IMR-90 (cell line): ENCODE results near the gene ATG3. TPM values are rescaled to one million over a fixed set of nuclear protein-coding genes. Genes with fewer than 3 reads are reported as not detected.
A peak's percentile ranks its signal among the peaks of the same experiment; 100 is the strongest.

Experiments used
- ATAC-seq: fragments of 200-7000 bp; cut with Tn5 transposase; 2 replicates; pipeline ENCODE4 v1.9.1; 2020; ENCODE audit warnings: low read depth, mild to moderate bottlenecking, moderate library complexity
- BruUV-seq: library from RNA; stranded (reverse); fragments of 400-500 nt; replicated peaks from 2 replicates; lab custom pipeline; 2021; lab: Mats Ljungman, UMichigan
- CTCF ChIA-PET: fragments of 300-600 bp; formaldehyde crosslinking; extraction: SDS; loops from one replicate; lab custom pipeline; 2021; ENCODE audit warnings: antibody characterized with exemption; lab: Yijun Ruan, JAX
- POLR2A ChIA-PET: fragments of 300-600 bp; sonication (Branson Sonifier 250); formaldehyde crosslinking; loops from one replicate; lab custom pipeline; 2022; ENCODE audit warnings: antibody characterized with exemption; ENCODE audit not compliant: unreplicated experiment; lab: Charles Lee
- DNase-seq: peaks from one replicate; pipeline ENCODE4 v3.0.0; 2013
- H2AFZ ChIP-seq: replicated peaks from 2 replicates; pipeline ENCODE3; 2013; ENCODE audit warnings: low read length, mild to moderate bottlenecking; ENCODE audit not compliant: poor library complexity
- H2AK5ac ChIP-seq: 2 replicates; pipeline ENCODE4 v1.6.1; 2013; ENCODE audit warnings: low read depth, low read length, inconsistent platforms
- H2AK9ac ChIP-seq: replicated peaks from 2 replicates; pipeline ENCODE3; 2013; ENCODE audit warnings: mild to moderate bottlenecking, low read depth, low read length, moderate library complexity; ENCODE audit not compliant: poor library complexity
- H2BK120ac ChIP-seq: 2 replicates; pipeline ENCODE4 v1.6.1; 2013; ENCODE audit warnings: low read depth, low read length, inconsistent platforms
- H2BK15ac ChIP-seq: 3 replicates; pipeline ENCODE4 v1.6.1; 2013; ENCODE audit warnings: low read depth, low read length, inconsistent platforms
- H2BK20ac ChIP-seq: 2 replicates; pipeline ENCODE4 v1.6.1; 2013; ENCODE audit warnings: low read depth, mild to moderate bottlenecking, inconsistent platforms, low read length, moderate library complexity
- H2BK5ac ChIP-seq: 2 replicates; pipeline ENCODE4 v1.6.1; 2013; ENCODE audit warnings: mild to moderate bottlenecking, low read depth, low read length, inconsistent platforms; ENCODE audit not compliant: poor library complexity, severe bottlenecking
- H3K14ac ChIP-seq: replicated peaks from 2 replicates; pipeline ENCODE4 v1.6.1; 2013; ENCODE audit warnings: low read depth, low read length, inconsistent platforms
- H3K18ac ChIP-seq: 2 replicates; pipeline ENCODE4 v1.6.1; 2013; ENCODE audit warnings: low read depth, low read length, control low read depth
- H3K23ac ChIP-seq: 2 replicates; pipeline ENCODE4 v1.6.1; 2013; ENCODE audit warnings: low read depth, low read length, inconsistent platforms
- H3K27ac ChIP-seq: 2 replicates; pipeline ENCODE4 v1.5.1; 2013; ENCODE audit warnings: mild to moderate bottlenecking, control low read depth, low read length; ENCODE audit not compliant: insufficient read depth
- H3K27me3 ChIP-seq: 2 replicates; pipeline ENCODE4 v1.6.1; 2013; ENCODE audit warnings: low read length; ENCODE audit not compliant: control insufficient read depth, insufficient read depth
- H3K36me3 ChIP-seq: 2 replicates; pipeline ENCODE4 v1.6.1; 2013; ENCODE audit warnings: low read length, mixed read lengths; ENCODE audit not compliant: control insufficient read depth, insufficient read depth
- H3K4ac ChIP-seq: 2 replicates; pipeline ENCODE4 v1.6.1; 2013; ENCODE audit warnings: low read depth, low read length, inconsistent platforms
- H3K4me1 ChIP-seq: 2 replicates; pipeline ENCODE4 v1.6.1; 2013; ENCODE audit warnings: low read length, mixed read lengths; ENCODE audit not compliant: control insufficient read depth, insufficient read depth
- H3K4me2 ChIP-seq: 2 replicates; pipeline ENCODE4 v1.6.1; 2013; ENCODE audit warnings: low read depth, mild to moderate bottlenecking, control low read depth, low read length, moderate library complexity
- H3K4me3 ChIP-seq: 2 replicates; pipeline ENCODE4 v1.5.1; 2013; ENCODE audit warnings: low read depth, mild to moderate bottlenecking, control low read depth, low read length, moderate library complexity; ENCODE audit not compliant: insufficient read depth
- H3K56ac ChIP-seq: 2 replicates; pipeline ENCODE4 v1.6.1; 2013; ENCODE audit warnings: low read length, inconsistent platforms; ENCODE audit not compliant: insufficient read depth; ENCODE audit errors: extremely low read depth
- H3K79me1 ChIP-seq, 2 experiments: 2 replicates each; pipeline ENCODE4 v1.6.1; 2013; ENCODE audit warnings: low read length in 2 of 2, inconsistent platforms in 1 of 2, low read depth in 1 of 2
- H3K9ac ChIP-seq: 2 replicates; pipeline ENCODE4 v1.6.1; 2013; ENCODE audit warnings: low read depth, low read length, control low read depth
- H3K9me1 ChIP-seq: 2 replicates; pipeline ENCODE4 v1.6.1; 2013; ENCODE audit warnings: low read length, inconsistent platforms; ENCODE audit not compliant: insufficient read depth
- H3K9me3 ChIP-seq: 2 replicates; pipeline ENCODE4 v1.6.1; 2013; ENCODE audit warnings: low read length; ENCODE audit not compliant: control insufficient read depth, insufficient read depth
- H4K20me1 ChIP-seq: 2 replicates; pipeline ENCODE4 v1.6.1; 2013; ENCODE audit warnings: low read length, inconsistent platforms; ENCODE audit not compliant: insufficient read depth
- H4K5ac ChIP-seq: 2 replicates; pipeline ENCODE4 v1.6.1; 2013; ENCODE audit warnings: mild to moderate bottlenecking, low read depth, low read length, control low read depth
- H4K8ac ChIP-seq, 2 experiments: 2 replicates each; pipeline ENCODE4 v1.6.1; 2013; ENCODE audit warnings: low read depth in 2 of 2, low read length in 2 of 2, control low read depth in 1 of 2, inconsistent platforms in 1 of 2
- H4K91ac ChIP-seq: 2 replicates; pipeline ENCODE4 v1.6.1; 2013; ENCODE audit warnings: low read depth, low read length, inconsistent platforms; ENCODE audit not compliant: insufficient read depth
- NFE2L2 ChIP-seq: fragments of 150-350 bp; IDR thresholded peaks from 2 replicates; pipeline ENCODE4 v1.6.1; 2016; ENCODE audit warnings: low read depth, mild to moderate bottlenecking, low read length
- RAD21 ChIP-seq: IDR thresholded peaks from 2 replicates; pipeline ENCODE4 v1.6.1; 2012; ENCODE audit warnings: low read length, improper control_type of control experiment
- SMC3 ChIP-seq: fragments of 150-350 bp; IDR thresholded peaks from 2 replicates; pipeline ENCODE4 v1.6.1; 2016; ENCODE audit warnings: low read depth, mild to moderate bottlenecking, antibody characterized with exemption, low read length, moderate library complexity
- WGBS, 2 experiments: methylation state at CpG; one replicate each; pipeline versions ENCODE4 v1.1.5 to v1.1.7; 2013; ENCODE audit warnings: missing lambda C conversion rate in 2 of 2; ENCODE audit not compliant: insufficient read length in 1 of 2; ENCODE audit errors: extremely low coverage in 2 of 2; 5-methylcytosine and 5-hydroxymethylcytosine counted together
- dilution Hi-C: fragments of 300-500 bp; cut with HindIII; formaldehyde crosslinking; loops from one replicate; pipeline ENCODE4 v1.14.3; 2018; ENCODE audit warnings: low sequenced_read_pairs; ENCODE audit not compliant: unreplicated experiment
- in situ Hi-C: fragments of 300-500 bp; cut with MboI; formaldehyde crosslinking; loops from 3 replicates; pipeline ENCODE4 v1.14.3; 2019; ENCODE audit warnings: low sequenced_read_pairs, inconsistent platforms, mixed read lengths
- intact Hi-C: fragments of 100-400 bp; cut with micrococcal nuclease; formaldehyde crosslinking; loops from 2 replicates; pipeline ENCODE4 v1.10.0; 2022
- polyA plus RNA-seq, 3 experiments: library from polyadenylated mRNA; depleted of rRNA; stranded (reverse); fragments of >200 nt; gene quantifications; 2 replicates each; pipeline ENCODE4 v1.2.3, GENCODE V29; 2012; ENCODE audit warnings: low replicate concordance in 1 of 3
- total RNA-seq: library from RNA; depleted of rRNA; stranded (reverse); fragments of >200 nt; gene quantifications from 2 replicates; pipeline ENCODE4 v1.2.3, GENCODE V29; 2012
- TF ChIP-seq, protein P1 (sequence below): conservative IDR thresholded peaks from 2 replicates; pipeline ENCODE4 v1.5.1; 2012; ENCODE audit warnings: mild to moderate bottlenecking, low read depth, low read length, improper control_type of control experiment
- TF ChIP-seq, protein P2 (sequence below): fragments of 150-350 bp; IDR thresholded peaks from 2 replicates; pipeline ENCODE4 v1.6.1; 2017; ENCODE audit warnings: mild to moderate bottlenecking, antibody characterized with exemption, low read length, low read depth

Gene ATG3
- total and polyA plus RNA-seq, 2 of the 4 experiments (the other 2 are of a cell fraction): 30.8 to 31.7 TPM

DNA sequence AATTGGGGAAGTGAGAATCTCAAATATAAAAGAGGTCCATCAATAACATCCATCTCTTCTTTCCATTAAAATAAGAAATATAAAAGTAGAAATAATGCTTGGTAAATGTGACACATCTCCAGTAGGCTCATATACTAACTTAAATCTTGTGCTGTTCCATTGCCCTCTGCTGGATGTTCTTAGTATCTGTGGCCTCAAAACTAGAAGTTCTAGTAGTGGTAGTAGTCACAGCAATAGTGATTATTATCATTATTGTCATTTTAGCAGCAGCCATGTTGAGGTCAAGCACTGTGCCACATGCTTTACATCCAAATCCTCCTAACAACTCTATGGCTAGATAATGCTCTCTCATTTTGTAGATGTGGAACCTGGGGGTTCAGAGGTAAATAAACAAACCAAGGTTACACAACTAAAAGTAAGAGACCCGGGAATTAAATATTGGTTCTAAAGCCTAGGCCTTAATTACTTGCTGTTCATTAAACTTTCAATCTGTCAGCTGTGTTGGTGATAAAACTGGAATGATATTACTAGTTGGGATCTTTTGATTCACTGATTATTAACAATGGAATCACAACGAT lies 42.2 kb downstream of the ATG3 start:
- Histone ChIP-seq H4K91ac (no peak overlapping the region), H2AFZ (no peak overlapping the region), H2BK120ac (no peak overlapping the region), H4K8ac (no peak overlapping the region), H3K27ac (no peak overlapping the region), H2BK20ac (no peak overlapping the region), H3K9me3 (no peaks in the 10 kb centered on the region), H3K9ac (no peak overlapping the region), H4K20me1 (no peaks in the 10 kb centered on the region), H3K4me2 (no peak overlapping the region), H2AK5ac (no peak overlapping the region), H3K79me1 (no peaks in the 10 kb centered on the region), H3K4me1 (no peaks in the 10 kb centered on the region), H3K23ac (no peak overlapping the region), H3K27me3 (no peaks in the 10 kb centered on the region), H3K18ac (no peak overlapping the region), H3K56ac (no peak overlapping the region), H3K36me3 (no peaks in the 10 kb centered on the region), H3K4me3 (no peak overlapping the region), H3K9me1 (no peaks in the 10 kb centered on the region), H4K5ac (no peak overlapping the region), H3K14ac (no peak overlapping the region), H2AK9ac (no peak overlapping the region), H2BK5ac (no peak overlapping the region), H3K4ac (no peak overlapping the region), H2BK15ac (no peak overlapping the region)
- ChIA-PET POLR2A (no interaction called here), CTCF (interaction anchor here (0.6 to 1.6 kb wide), 6 partner anchors 193 to 225 kb away, joined by 3 to 10 read pairs (median 3); partner anchors contain the start of gene SLC9C1)
- WGBS, 2 experiments: no CpG with 5 or more reads among the region's 2 CpGs
- ATAC-seq (peak; percentile 98), DNase-seq (peak; percentile 78)
- dilution Hi-C loops: loop anchor here (25.0 kb wide), 1 partner anchor 207 kb away; no protein-coding TSS in a partner anchor
- no peak for TF ChIP-seq NFE2L2
- TF ChIP-seq, protein P1, sequence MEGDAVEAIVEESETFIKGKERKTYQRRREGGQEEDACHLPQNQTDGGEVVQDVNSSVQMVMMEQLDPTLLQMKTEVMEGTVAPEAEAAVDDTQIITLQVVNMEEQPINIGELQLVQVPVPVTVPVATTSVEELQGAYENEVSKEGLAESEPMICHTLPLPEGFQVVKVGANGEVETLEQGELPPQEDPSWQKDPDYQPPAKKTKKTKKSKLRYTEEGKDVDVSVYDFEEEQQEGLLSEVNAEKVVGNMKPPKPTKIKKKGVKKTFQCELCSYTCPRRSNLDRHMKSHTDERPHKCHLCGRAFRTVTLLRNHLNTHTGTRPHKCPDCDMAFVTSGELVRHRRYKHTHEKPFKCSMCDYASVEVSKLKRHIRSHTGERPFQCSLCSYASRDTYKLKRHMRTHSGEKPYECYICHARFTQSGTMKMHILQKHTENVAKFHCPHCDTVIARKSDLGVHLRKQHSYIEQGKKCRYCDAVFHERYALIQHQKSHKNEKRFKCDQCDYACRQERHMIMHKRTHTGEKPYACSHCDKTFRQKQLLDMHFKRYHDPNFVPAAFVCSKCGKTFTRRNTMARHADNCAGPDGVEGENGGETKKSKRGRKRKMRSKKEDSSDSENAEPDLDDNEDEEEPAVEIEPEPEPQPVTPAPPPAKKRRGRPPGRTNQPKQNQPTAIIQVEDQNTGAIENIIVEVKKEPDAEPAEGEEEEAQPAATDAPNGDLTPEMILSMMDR: peak; percentile 84
- TF ChIP-seq, protein P2, sequence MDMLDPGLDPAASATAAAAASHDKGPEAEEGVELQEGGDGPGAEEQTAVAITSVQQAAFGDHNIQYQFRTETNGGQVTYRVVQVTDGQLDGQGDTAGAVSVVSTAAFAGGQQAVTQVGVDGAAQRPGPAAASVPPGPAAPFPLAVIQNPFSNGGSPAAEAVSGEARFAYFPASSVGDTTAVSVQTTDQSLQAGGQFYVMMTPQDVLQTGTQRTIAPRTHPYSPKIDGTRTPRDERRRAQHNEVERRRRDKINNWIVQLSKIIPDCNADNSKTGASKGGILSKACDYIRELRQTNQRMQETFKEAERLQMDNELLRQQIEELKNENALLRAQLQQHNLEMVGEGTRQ: no peak
- TF ChIP-seq RAD21: peak; percentile 84
- TF ChIP-seq SMC3: peak; percentile 94
- in situ Hi-C loops: loop anchor here (5.0 to 25.0 kb wide), 3 partner anchors 187 to 382 kb away; partner anchors contain the start of genes CD200, GCSAM and SLC9C1
- BruUV-seq: no TSS peak
- intact Hi-C loops: loop anchor here (1.0 to 5.0 kb wide), 5 partner anchors 77 to 407 kb away; no protein-coding TSS in a partner anchor
